Measurements from ENCODE around the gene LRRC8B. TPM values are rescaled to one million over a fixed set of nuclear protein-coding genes. Genes with fewer than 3 reads are reported as not detected.
"Not testable (repeated sequence)": the region's sequence is repeated elsewhere in the genome, so short reads cannot be mapped to it uniquely, and the experiment has no call there.

Gene LRRC8B
- total RNA-seq, 1 donor from 2014 or later, result 1.2 TPM

GRCh38 chr1:89518221-89518631 lies 6.4 kb upstream of the LRRC8B start:
- H3K9me3 Mint-ChIP-seq (ENCODE audit: low read depth), result no peaks in the 10 kb centered on the region

GRCh38 chr1:89519779-89520358 lies 4.8 kb upstream of the LRRC8B start:
- DNase-seq (ENCODE audit: low spot score), result no peak
- Mint-ChIP-seq H3K36me3 (ENCODE audit: low read depth) (no peaks in the 10 kb centered on the region), H3K27ac (ENCODE audit: unreplicated experiment) (no peak overlapping the region), H3K9me3 (ENCODE audit: low read depth) (no peaks in the 10 kb centered on the region), H3K4me3 (ENCODE audit: unreplicated experiment) (no peak overlapping the region), H3K27me3 (ENCODE audit: low read depth) (peaks cover 4% of the 10 kb centered on the region), H3K4me1 (ENCODE audit: low read depth) (peaks cover 5% of the 10 kb centered on the region)
- peak; percentile 78 for TF ChIP-seq CTCF (IDR thresholded peaks at IDR 0.05)

More at GRCh38 chr1:89518221-89518631, 6.4 kb upstream of the LRRC8B start:
- TF ChIP-seq CTCF (IDR thresholded peaks at IDR 0.05), result no peak
- H3K4me1 Mint-ChIP-seq (ENCODE audit: low read depth), result no peaks in the 10 kb centered on the region
- no peak for DNase-seq (ENCODE audit: low spot score)
- no peak overlapping the region for H3K27ac Mint-ChIP-seq (ENCODE audit: unreplicated experiment)
- H3K36me3 Mint-ChIP-seq (ENCODE audit: low read depth), result no peaks in the 10 kb centered on the region
- no peaks in the 10 kb centered on the region for H3K27me3 Mint-ChIP-seq (ENCODE audit: low read depth)
- H3K4me3 Mint-ChIP-seq (ENCODE audit: unreplicated experiment), result no peak overlapping the region

GRCh38 chr1:89521977-89522376 lies 2.7 kb upstream of the LRRC8B start:
- not testable (repeated sequence) for H3K27me3 Mint-ChIP-seq (ENCODE audit: low read depth); H3K9me3 Mint-ChIP-seq (ENCODE audit: low read depth); H3K27ac Mint-ChIP-seq (ENCODE audit: unreplicated experiment); DNase-seq (ENCODE audit: low spot score); H3K4me1 Mint-ChIP-seq (ENCODE audit: low read depth); H3K4me3 Mint-ChIP-seq (ENCODE audit: unreplicated experiment); H3K36me3 Mint-ChIP-seq (ENCODE audit: low read depth)

GRCh38 chr1:89523572-89524368 lies 859 bp upstream of the LRRC8B start:
- Mint-ChIP-seq H3K27me3 (ENCODE audit: low read depth) (peaks cover 4% of the 10 kb centered on the region), H3K9me3 (ENCODE audit: low read depth) (no peaks in the 10 kb centered on the region), H3K36me3 (ENCODE audit: low read depth) (no peaks in the 10 kb centered on the region), H3K27ac (ENCODE audit: unreplicated experiment) (no peak overlapping the region), H3K4me3 (ENCODE audit: unreplicated experiment) (peak overlapping the region; percentile 81), H3K4me1 (ENCODE audit: low read depth) (peaks cover 10% of the 10 kb centered on the region)
- no peak for TF ChIP-seq CTCF (IDR thresholded peaks at IDR 0.05)
- no peak for DNase-seq (ENCODE audit: low spot score)

GRCh38 chr1:89525169-89525855 lies 683 bp downstream of the LRRC8B start:
- no peaks in the 10 kb centered on the region for H3K36me3 Mint-ChIP-seq (ENCODE audit: low read depth)
- peak overlapping the region; percentile 81 for H3K4me3 Mint-ChIP-seq (ENCODE audit: unreplicated experiment)
- peaks cover 10% of the 10 kb centered on the region for H3K4me1 Mint-ChIP-seq (ENCODE audit: low read depth)
- H3K27me3 Mint-ChIP-seq (ENCODE audit: low read depth), result peaks cover 4% of the 10 kb centered on the region
- no peaks in the 10 kb centered on the region for H3K9me3 Mint-ChIP-seq (ENCODE audit: low read depth)
- no peak for DNase-seq (ENCODE audit: low spot score)
- TF ChIP-seq CTCF (IDR thresholded peaks at IDR 0.05), result peak; percentile 9
- peak overlapping the region; percentile 37 for H3K27ac Mint-ChIP-seq (ENCODE audit: unreplicated experiment)
